22Rv1 (cell line): ENCODE measurements around the gene COPE.

Source experiments
- CTCF ChIP-seq: fragments of 450-650 bp; IDR thresholded peaks from 2 replicates; pipeline ENCODE4 v1.5.1; 2017; ENCODE audit warnings: mild to moderate bottlenecking
- ZFX ChIP-seq: fragments of 450-650 bp; IDR thresholded peaks from 2 replicates; pipeline ENCODE4 v1.6.1; 2017; ENCODE audit warnings: antibody characterized with exemption, borderline replicate concordance

DNA sequence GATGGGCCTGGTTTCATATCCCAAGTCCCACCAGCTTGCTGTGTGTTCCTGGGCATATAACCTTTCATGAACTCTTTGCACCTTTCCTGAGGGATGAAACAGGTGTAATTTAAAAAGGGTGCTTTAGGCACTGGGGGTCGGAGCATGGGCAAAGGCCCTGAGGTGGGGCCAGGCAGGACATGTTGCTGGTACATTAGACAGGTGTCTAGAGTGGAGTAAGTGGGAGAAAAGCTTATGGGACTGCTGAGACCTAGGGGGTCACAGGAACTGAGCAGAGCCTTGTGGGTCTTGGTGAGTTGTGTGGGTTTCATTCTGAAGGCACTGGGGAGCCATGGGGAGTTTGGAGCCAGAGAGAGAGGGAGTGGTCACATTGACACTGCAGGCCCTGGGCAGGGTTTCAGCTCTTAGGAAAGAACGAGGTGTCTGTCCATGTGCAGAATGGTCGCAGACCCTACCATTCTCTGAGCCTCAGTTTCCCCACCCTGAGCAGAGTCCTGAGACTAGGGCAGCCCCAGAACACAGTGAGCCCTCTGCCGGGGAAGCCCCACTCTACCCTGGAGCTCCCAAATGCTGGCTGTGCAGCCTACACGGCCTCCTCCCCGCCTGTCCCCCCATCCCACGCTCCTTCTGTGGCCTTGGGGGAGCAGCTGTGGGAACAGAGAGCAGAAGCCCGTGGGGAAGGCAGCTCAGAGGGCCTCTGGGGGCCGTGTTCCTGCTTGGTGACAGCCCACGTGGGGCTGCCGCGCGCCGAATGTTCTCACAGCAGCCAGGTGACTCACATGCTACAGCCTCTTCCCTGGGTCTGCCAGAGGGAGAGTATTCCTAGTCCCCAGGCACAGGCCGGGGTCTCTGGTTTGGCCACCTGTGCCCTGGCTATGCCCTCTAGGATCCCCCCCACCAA is 29.1 kb upstream of the COPE start:
- TF ChIP-seq CTCF (no peak), ZFX (no peak)
